GM12865 (cell line): ENCODE results near the gene RET.

Source experiments
- DNase-seq: peaks from one replicate; pipeline ENCODE4 v3.0.0; 2010; ENCODE audit warnings: low read depth
- H3K4me3 ChIP-seq: 2 replicates; pipeline ENCODE4 v1.5.1; 2011; ENCODE audit warnings: mild to moderate bottlenecking, low read depth, low read length, control low read depth
- CTCF ChIP-seq: IDR thresholded peaks from 2 replicates; pipeline ENCODE4 v1.5.1; 2011; ENCODE audit warnings: low read length, control low read depth, low read depth, inconsistent platforms; ENCODE audit not compliant: insufficient read depth; ENCODE audit errors: missing control alignments

The RET gene

GRCh38 chr10:43166207-43166879 is 89.5 kb downstream of the RET start:
- H3K4me3 ChIP-seq, result no peak overlapping the region
- peak; percentile 14 for DNase-seq
- TF ChIP-seq CTCF, result no peak

- DNase-seq, result peak; percentile 45
- TF ChIP-seq CTCF, result no peak
- H3K4me3 ChIP-seq, result no peak overlapping the region
Observed at GRCh38 chr10:43166880-43167497, 90.1 kb downstream of the RET start.

GRCh38 chr10:43167498-43167889 is 90.6 kb downstream of the RET start:
- no peak for DNase-seq
- TF ChIP-seq CTCF, result no peak
- no peak overlapping the region for H3K4me3 ChIP-seq

GRCh38 chr10:43170491-43170890 is 93.6 kb downstream of the RET start:
- DNase-seq, result no peak
- TF ChIP-seq CTCF, result no peak
- H3K4me3 ChIP-seq, result no peak overlapping the region

- no peak overlapping the region for H3K4me3 ChIP-seq
- DNase-seq, result peak; percentile 22
- TF ChIP-seq CTCF, result no peak
Observed at GRCh38 chr10:43172645-43173044, 95.8 kb downstream of the RET start.

GRCh38 chr10:43173120-43173519 is 96.3 kb downstream of the RET start:
- no peak for TF ChIP-seq CTCF
- no peak for DNase-seq
- H3K4me3 ChIP-seq, result no peak overlapping the region

- H3K4me3 ChIP-seq, result no peak overlapping the region
- no peak for TF ChIP-seq CTCF
- no peak for DNase-seq
Observed at GRCh38 chr10:43174969-43175368, 98.1 kb downstream of the RET start.
